K562 (cell line): ENCODE data around the gene CLIC3. TPM values are rescaled to one million over a fixed set of nuclear protein-coding genes. Genes with fewer than 3 reads are reported as not detected.

Experiments
- ARID1B ChIP-seq: fragments of 450-650 bp; IDR thresholded peaks from 2 replicates; pipeline ENCODE4 v1.6.1; 2016; ENCODE audit warnings: antibody characterized with exemption, mild to moderate bottlenecking, inconsistent platforms
- ARID2 ChIP-seq: fragments of 450-650 bp; IDR thresholded peaks from 2 replicates; pipeline ENCODE4 v1.6.1; 2017; ENCODE audit warnings: antibody characterized with exemption, mild to moderate bottlenecking
- BDP1 ChIP-seq: IDR thresholded peaks from 3 replicates; pipeline ENCODE4 v1.6.1; 2011; ENCODE audit not compliant: insufficient read length, insufficient read depth
- BRF2 ChIP-seq: IDR thresholded peaks from 3 replicates; pipeline ENCODE4 v1.6.1; 2011; ENCODE audit warnings: borderline replicate concordance, mild to moderate bottlenecking; ENCODE audit not compliant: insufficient read length, insufficient read depth
- CBFA2T2 ChIP-seq: fragments of 450-650 bp; conservative IDR thresholded peaks from 2 replicates; pipeline ENCODE4 v1.6.1; 2017; ENCODE audit warnings: mild to moderate bottlenecking
- GABPB1 ChIP-seq: sonication (generic); formaldehyde crosslinking; IDR thresholded peaks from 2 replicates; pipeline ENCODE4 v1.8.0; 2022; ENCODE audit warnings: mild to moderate bottlenecking, missing genetic modification reagents
- HNRNPH1 ChIP-seq: fragments of 200-400 bp; formaldehyde crosslinking; optimal IDR thresholded peaks from 2 replicates; pipeline ENCODE3; 2017; ENCODE audit warnings: low read depth, mild to moderate bottlenecking, low read length, moderate library complexity
- JUN ChIP-seq, 2 experiments: sonication (generic) in 1 of 2; formaldehyde crosslinking in 1 of 2; IDR thresholded peaks; 2 replicates each; pipeline versions ENCODE4 v1.6.1 to v1.8.0; 2012 to 2022; ENCODE audit warnings: borderline replicate concordance in 2 of 2, mild to moderate bottlenecking in 2 of 2, improper control_type of control experiment in 1 of 2, low read depth in 1 of 2, low read length in 1 of 2, missing genetic modification reagents in 1 of 2
- JUNB ChIP-seq: fragments of 450-650 bp; formaldehyde crosslinking; conservative IDR thresholded peaks from 2 replicates; pipeline ENCODE4 v1.4.0; 2020; ENCODE audit warnings: mild to moderate bottlenecking
- KLF16 ChIP-seq: IDR thresholded peaks from 2 replicates; pipeline ENCODE4 v1.6.1; 2016; ENCODE audit warnings: antibody characterized with exemption
- SMARCB1 ChIP-seq: IDR thresholded peaks from 2 replicates; pipeline ENCODE4 v1.6.1; 2011; ENCODE audit warnings: improper control_type of control experiment, low read depth; ENCODE audit not compliant: insufficient read length
- TAL1 ChIP-seq: fragments of 450-650 bp; IDR thresholded peaks from 2 replicates; pipeline ENCODE4 v1.6.1; 2016; ENCODE audit warnings: mild to moderate bottlenecking
- THRAP3 ChIP-seq: fragments of 450-650 bp; IDR thresholded peaks from 2 replicates; pipeline ENCODE4 v1.6.1; 2016; ENCODE audit warnings: mild to moderate bottlenecking, inconsistent platforms, borderline replicate concordance
- ZBED1 ChIP-seq: IDR thresholded peaks from 2 replicates; pipeline ENCODE4 v1.6.1; 2014
- ZNF785 ChIP-seq: fragments of 250-450 bp; sonication (Bioruptor Pico); IDR thresholded peaks from 2 replicates; pipeline ENCODE4 v1.4.0; 2020; ENCODE audit warnings: mild to moderate bottlenecking
- ZSCAN29 ChIP-seq: fragments of 450-650 bp; IDR thresholded peaks from 2 replicates; pipeline ENCODE4 v1.6.1; 2017
- polyA plus RNA-seq, 8 experiments: library from polyadenylated mRNA; depleted of rRNA in 4 of 8; stranded (reverse) in 5 of 8; unstranded in 3 of 8; fragments of >200 nt; fragmentation: Nextera tagmentation in 2 of 8; fragmentation: Illumina TruSeq in 1 of 8; extraction: Ambion mirVana in 2 of 8; extraction: Trizol in 1 of 8; gene quantifications; 2 replicates each; pipeline versions ENCODE4 v1.2.1 to v1.2.3, GENCODE V29; 2011 to 2014; ENCODE audit warnings: inconsistent platforms in 1 of 8, missing spikeins in 1 of 8
- total RNA-seq, 7 experiments: library from RNA; depleted of rRNA in 6 of 7; stranded (reverse); fragments of >200 nt in 6 of 7; fragmentation: Illumina TruSeq in 2 of 7; extraction: Trizol in 2 of 7; gene quantifications; 2 replicates each; pipeline versions ENCODE4 v1.2.1 to v1.2.3, GENCODE V29; 2011 to 2021; ENCODE audit warnings: low replicate concordance in 1 of 7
- TF ChIP-seq, protein P1 (sequence below): fragments of 200-600 bp; sonication (generic); IDR thresholded peaks from one replicate; pipeline ENCODE4 v1.6.1; 2012; ENCODE audit warnings: mild to moderate bottlenecking, low read depth, low read length, inconsistent platforms

CLIC3 gene
- total and polyA plus RNA-seq, 9 of the 15 experiments (the other 6 are each of a cell fraction or from before 2014, with no cell fraction given): 0.27 to 0.29 TPM; not detected in 7

GRCh38 chr9:136991993-136992818 lies 4.2 kb downstream of the CLIC3 start, which contains the start of gene PAXX (continued):
- TF ChIP-seq CBFA2T2 (no peak), ZNF785 (CRISPR knock-in tag) (no peak), BDP1 (no peak), GABPB1 (CRISPR knock-in tag) (peak; percentile 11; the same call in 1 of the 2 replicates), KLF16 (no peak), ZBED1 (no peak), BRF2 (no peak), THRAP3 (no peak), ARID1B (no peak), JUNB (CRISPR knock-in tag) (no peak), ZSCAN29 (no peak), HNRNPH1 (no peak), JUN (IDR thresholded peaks at IDR 0.05; ENCODE audit: borderline replicate concordance, low read depth, low read length) (no peak; the same call in 1 of the 2 replicates), JUN (CRISPR knock-in tag; IDR thresholded peaks at IDR 0.05; ENCODE audit: borderline replicate concordance) (peak; percentile 69; the same call in 1 of the 2 replicates), SMARCB1 (no peak), ARID2 (no peak), TAL1 (no peak)
- TF ChIP-seq, protein P1, sequence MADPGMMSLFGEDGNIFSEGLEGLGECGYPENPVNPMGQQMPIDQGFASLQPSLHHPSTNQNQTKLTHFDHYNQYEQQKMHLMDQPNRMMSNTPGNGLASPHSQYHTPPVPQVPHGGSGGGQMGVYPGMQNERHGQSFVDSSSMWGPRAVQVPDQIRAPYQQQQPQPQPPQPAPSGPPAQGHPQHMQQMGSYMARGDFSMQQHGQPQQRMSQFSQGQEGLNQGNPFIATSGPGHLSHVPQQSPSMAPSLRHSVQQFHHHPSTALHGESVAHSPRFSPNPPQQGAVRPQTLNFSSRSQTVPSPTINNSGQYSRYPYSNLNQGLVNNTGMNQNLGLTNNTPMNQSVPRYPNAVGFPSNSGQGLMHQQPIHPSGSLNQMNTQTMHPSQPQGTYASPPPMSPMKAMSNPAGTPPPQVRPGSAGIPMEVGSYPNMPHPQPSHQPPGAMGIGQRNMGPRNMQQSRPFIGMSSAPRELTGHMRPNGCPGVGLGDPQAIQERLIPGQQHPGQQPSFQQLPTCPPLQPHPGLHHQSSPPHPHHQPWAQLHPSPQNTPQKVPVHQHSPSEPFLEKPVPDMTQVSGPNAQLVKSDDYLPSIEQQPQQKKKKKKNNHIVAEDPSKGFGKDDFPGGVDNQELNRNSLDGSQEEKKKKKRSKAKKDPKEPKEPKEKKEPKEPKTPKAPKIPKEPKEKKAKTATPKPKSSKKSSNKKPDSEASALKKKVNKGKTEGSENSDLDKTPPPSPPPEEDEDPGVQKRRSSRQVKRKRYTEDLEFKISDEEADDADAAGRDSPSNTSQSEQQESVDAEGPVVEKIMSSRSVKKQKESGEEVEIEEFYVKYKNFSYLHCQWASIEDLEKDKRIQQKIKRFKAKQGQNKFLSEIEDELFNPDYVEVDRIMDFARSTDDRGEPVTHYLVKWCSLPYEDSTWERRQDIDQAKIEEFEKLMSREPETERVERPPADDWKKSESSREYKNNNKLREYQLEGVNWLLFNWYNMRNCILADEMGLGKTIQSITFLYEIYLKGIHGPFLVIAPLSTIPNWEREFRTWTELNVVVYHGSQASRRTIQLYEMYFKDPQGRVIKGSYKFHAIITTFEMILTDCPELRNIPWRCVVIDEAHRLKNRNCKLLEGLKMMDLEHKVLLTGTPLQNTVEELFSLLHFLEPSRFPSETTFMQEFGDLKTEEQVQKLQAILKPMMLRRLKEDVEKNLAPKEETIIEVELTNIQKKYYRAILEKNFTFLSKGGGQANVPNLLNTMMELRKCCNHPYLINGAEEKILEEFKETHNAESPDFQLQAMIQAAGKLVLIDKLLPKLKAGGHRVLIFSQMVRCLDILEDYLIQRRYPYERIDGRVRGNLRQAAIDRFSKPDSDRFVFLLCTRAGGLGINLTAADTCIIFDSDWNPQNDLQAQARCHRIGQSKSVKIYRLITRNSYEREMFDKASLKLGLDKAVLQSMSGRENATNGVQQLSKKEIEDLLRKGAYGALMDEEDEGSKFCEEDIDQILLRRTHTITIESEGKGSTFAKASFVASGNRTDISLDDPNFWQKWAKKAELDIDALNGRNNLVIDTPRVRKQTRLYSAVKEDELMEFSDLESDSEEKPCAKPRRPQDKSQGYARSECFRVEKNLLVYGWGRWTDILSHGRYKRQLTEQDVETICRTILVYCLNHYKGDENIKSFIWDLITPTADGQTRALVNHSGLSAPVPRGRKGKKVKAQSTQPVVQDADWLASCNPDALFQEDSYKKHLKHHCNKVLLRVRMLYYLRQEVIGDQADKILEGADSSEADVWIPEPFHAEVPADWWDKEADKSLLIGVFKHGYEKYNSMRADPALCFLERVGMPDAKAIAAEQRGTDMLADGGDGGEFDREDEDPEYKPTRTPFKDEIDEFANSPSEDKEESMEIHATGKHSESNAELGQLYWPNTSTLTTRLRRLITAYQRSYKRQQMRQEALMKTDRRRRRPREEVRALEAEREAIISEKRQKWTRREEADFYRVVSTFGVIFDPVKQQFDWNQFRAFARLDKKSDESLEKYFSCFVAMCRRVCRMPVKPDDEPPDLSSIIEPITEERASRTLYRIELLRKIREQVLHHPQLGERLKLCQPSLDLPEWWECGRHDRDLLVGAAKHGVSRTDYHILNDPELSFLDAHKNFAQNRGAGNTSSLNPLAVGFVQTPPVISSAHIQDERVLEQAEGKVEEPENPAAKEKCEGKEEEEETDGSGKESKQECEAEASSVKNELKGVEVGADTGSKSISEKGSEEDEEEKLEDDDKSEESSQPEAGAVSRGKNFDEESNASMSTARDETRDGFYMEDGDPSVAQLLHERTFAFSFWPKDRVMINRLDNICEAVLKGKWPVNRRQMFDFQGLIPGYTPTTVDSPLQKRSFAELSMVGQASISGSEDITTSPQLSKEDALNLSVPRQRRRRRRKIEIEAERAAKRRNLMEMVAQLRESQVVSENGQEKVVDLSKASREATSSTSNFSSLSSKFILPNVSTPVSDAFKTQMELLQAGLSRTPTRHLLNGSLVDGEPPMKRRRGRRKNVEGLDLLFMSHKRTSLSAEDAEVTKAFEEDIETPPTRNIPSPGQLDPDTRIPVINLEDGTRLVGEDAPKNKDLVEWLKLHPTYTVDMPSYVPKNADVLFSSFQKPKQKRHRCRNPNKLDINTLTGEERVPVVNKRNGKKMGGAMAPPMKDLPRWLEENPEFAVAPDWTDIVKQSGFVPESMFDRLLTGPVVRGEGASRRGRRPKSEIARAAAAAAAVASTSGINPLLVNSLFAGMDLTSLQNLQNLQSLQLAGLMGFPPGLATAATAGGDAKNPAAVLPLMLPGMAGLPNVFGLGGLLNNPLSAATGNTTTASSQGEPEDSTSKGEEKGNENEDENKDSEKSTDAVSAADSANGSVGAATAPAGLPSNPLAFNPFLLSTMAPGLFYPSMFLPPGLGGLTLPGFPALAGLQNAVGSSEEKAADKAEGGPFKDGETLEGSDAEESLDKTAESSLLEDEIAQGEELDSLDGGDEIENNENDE: no peak
